Stimulated activated CD4-positive, alpha-beta T cell treated with anti-CD3 and anti-CD28 coated beads, Interleukin-2, amount 100 ng/mL, for 24 hours (primary cell): ENCODE data around the gene MOSPD3.
"Not testable (repeated sequence)": the region's sequence is repeated elsewhere in the genome, so short reads cannot be mapped to it uniquely, and the experiment has no call there.

Experiments used
- DNase-seq, 2 donors: peaks; one replicate each; pipeline ENCODE4 v3.0.0-alpha.2; 2020

Gene MOSPD3, protein sequence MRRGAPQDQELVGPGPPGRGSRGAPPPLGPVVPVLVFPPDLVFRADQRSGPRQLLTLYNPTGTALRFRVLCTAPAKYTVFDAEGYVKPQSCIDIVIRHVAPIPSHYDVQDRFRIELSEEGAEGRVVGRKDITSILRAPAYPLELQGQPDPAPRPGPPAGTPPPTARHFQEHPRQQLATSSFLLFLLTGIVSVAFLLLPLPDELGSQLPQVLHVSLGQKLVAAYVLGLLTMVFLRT

GRCh38 chr7:100611983-100612729, at the start of gene MOSPD3:
TSS of gene MOSPD3 (plus strand) at chr7:100612540. CDS start at chr7:100612792, 252 bp downstream.
- peak; percentile 98 to 100 for DNase-seq

DNA sequence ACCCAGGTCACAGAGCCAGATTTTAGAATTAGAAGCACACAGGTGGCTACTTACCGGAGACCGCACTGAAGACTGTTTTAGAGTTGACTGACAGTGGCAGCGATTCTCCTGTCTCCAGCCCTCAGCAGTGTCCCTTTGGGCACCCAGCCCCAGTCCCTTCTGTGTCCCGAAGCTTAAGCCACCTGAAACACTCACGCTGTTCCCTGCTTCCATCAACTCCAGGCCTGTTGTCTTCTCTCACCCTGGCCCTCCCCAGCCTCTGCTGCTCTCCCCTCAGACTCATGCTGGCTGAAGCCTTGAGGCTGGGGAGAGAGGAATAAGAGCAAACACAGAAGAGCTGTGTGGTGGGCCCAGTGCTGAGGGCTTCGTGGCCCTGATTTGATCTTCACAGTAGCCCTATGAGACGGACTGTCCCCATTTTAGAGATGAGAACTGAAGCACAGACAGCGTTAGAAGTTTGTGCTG, 49.2 kb upstream of the MOSPD3 start:
- DNase-seq, result no peak

DNA sequence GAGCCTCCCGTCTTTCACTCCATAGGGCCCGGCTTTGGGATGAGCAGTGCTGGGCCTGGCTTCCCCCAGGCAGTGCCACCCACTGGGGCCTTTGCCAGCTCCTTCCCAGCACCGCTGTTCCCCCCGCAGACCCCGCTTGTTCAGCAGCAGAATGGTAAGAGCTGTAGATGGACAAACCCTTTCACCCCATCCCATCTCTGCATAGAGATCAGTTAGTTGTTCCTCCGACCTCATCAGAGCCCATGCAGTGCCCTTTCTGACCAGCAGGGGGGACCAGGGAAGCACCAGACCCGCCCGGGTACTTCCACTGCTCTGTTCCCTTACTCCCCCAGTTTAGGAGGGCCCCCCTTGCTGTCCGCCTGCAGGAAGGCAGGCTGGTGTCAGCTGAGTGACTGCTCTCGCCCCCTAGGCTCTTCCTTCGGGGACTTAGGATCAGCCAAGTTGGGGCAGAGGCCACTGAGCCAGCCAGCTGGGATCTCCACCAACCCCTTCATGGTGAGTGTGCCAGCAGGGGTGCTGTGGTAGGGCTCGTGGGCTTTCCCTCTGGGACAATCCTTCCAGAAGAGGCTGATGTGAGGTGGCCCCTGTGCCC, 48.4 kb upstream of the MOSPD3 start:
- DNase-seq, result peak; percentile 89 to 91

DNA sequence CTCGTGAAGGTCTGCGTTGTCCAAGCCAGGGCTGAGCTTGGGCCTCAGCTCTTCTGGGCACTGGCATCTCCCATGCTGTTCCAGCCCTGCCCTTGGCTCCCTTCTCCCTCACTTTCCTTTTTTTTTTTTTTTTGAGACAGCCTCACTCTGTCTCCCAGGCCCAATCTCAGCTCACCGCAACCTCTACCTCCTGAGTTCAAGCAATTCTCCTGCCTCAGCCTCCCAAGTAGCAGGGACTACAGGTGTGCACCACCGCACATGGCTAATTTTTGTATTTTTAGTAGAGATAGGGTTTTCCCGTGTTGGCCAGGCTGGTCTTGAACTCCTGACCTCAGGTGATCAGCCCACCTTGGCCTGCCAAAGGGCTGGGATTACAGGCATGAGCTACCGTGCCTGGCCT, 47.9 kb upstream of the MOSPD3 start:
- DNase-seq, result not testable (repeated sequence)

DNA sequence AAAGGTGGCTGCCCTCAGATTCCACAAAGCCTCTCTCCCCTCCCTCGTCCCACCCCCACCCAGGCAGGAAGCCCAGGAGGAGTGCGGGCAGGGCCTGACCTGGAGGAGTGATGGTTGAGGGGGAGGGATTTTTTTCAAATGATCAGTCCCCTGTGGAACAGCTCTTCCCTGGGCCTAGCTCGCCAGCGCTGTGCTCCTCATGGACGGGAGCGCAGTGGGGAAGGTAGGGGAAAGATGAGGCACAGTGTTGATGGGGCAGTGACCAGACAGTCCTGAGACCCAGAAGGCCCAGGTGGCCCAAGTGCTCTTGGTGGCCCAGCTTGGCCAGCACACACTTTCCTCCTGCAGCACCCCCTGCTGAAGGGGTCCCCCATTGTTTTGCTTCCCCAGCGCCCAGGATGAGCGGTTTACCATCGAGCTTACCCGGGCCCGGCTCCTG, 47.2 kb upstream of the MOSPD3 start:
- no peak for DNase-seq

GRCh38 chr7:100566018-100566531, 46.3 kb upstream of the MOSPD3 start:
- DNase-seq, result no peak

- DNase-seq, result no peak
Observed at GRCh38 chr7:100567031-100567730, 45.2 kb upstream of the MOSPD3 start.

- DNase-seq, result no peak
Observed at GRCh38 chr7:100567751-100568175, 44.6 kb upstream of the MOSPD3 start.

DNA sequence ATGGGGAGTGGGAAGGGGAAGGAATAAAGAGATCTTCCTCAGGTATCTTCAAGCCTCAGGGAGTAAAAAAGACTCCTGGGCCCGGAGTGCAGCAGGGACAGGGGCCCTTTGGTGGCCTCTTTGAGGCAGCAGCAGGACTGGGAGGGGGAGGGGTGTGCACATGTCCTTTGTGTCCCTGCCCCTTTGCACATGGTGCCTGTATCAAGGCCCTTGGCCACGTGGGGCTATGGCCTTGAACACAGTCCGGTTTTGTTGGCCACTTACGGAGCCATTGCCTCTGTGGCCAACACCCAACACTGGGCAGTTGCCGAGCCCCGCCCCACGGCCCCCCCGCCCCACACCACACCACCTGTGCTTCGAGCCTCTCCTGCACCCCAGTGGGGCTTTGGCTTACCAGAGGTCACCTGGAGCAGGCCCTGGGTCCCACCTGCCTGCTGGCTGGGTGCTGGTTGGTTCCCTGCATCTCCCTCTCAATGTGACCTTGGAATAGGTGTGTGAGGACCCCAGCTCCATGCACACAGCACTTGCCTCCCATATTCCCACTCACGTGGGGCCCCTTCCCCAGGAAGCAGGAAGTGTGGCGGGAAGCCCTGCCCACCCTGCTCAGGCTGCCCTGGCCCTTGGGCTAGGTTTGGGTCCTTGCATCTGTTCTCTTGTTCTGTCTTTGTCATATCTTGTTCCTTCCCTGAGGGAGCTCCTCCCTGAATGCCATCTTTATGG, 44.0 kb upstream of the MOSPD3 start:
- no peak for DNase-seq

- DNase-seq, result peak; percentile 55 to 68
Observed at GRCh38 chr7:100568896-100569844, 43.2 kb upstream of the MOSPD3 start.

GRCh38 chr7:100570954-100571828, 41.1 kb upstream of the MOSPD3 start:
- no peak for DNase-seq

DNA sequence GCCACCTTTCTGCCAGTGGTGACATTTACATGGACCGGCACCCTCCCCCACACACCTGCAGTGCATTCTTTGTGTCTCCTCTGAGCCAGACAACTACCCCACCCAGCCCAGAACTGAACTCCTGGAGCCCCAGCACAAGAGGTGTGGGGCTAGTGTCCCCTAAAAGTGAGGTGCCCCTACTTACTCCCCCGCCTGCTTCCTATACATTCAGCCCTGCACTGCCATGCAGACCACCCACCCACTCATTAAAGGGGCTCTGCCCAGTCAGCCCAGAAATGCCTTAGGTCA, 40.6 kb upstream of the MOSPD3 start:
- DNase-seq, result no peak

DNA sequence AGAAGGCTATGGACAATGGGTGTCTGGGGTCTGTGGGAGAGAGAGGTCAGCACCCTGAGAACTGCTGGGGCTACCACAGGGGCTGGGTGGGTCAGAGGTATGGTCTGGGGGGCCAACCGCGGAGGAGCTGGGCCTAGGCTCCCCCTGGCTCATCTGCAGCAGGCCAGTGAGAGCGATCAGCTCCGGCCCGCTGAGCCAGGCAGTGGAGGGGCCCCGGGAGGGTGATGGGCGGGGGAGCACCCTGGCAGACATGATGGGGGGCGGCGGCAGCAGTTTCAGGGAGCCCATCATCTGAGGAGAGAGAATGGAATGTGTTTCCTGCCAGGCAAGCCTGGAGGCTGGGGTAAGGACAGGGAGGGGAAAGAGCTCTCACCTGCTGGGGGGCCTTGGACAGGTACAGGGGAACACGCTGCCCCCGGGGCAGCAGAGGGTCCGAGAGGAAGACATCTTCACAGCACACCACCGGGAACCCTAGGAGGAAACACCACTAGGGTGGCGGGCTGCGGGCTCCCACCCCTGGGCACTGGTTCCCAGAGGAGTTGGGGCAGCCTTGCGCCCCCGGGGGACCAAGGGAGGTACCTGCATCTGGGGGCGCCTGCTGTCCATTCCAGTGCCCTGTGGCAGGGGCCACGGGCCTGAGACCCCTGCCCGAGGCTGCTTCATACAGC, 39.9 kb upstream of the MOSPD3 start:
- DNase-seq, result no peak

- no peak for DNase-seq
Observed at GRCh38 chr7:100572949-100573675, 39.2 kb upstream of the MOSPD3 start.

DNA sequence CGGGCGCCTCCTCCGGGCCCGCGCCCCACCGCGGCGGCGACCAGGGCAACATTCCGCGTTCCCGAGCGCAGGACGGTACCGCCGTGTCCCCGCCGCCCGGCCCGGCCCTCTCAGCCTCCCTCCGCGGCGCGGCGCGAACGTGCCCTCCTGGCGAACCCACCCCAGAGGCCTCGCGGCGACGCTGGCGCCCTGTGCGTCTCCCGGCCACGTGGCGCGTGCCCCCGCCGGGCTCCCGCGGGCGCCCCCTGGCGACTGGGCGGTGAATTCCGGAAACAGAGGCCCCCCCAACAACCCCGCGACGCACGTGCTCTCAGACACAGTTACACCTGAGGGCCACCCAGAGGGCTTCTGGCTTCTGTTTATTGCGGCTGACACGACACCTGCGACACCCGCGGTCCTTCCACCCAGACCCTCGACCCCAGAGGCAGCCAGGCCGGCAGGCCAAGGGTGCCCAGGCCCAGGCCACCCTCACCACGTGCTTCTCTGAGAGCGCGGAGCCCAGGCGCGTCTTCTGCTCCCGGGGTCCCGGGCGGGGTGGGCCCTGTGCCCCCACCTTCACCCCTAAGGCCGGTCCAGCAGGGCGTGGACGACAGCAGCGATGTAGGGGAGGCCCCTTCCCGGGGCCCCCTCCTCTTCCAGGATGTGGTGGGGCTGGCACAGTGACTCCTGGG, 38.5 kb upstream of the MOSPD3 start, which contains the start of gene SAP25:
Gene SAP25, minus strand, starts transcription at position 210 of the 671 bp plus-strand sequence. Its CDS starts 158 bp downstream, at position 52.
- no peak for DNase-seq

DNA sequence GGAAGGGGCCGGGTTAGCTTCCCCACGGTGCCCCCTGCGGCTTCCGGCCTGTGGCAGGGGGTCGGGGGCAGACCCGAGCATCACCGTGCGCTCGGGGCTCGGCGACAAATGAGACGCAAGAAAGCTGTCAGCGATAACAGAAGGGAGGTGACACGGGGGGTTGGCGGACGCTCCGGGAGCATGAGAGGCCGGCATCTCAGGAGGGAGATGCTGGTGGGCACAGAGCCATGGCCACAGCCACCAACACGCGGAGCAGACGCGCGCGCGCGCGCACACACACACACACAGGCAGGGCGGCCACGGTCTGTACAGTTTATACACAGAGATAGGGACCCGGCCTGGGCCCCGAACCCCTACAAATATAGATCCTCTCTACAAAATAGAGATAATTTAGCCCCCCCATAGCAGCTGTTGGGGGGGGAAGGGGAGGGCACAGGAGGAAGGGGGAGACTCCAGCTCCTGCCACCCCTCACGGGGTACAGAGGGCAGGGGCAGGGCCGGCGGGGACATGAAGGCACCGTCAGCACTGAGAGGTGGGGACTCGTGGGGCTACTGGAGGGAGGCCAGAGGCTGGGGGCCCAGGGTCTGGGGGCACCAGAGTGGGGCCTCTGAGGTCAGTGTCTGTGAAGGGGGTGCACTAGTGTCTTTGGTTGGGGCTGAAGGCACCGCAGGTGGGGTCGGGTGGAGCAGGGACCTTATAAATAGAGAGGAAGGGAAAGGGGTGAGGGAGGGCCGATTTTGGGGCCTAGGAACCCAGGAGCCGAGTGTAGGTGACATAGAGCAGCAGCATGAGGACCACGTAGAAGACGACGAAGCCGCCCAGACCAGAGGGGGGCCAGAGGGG, 37.8 kb upstream of the MOSPD3 start:
- DNase-seq, result no peak

GRCh38 chr7:100575206-100575631, 37.1 kb upstream of the MOSPD3 start:
- no peak for DNase-seq
